ENCODE data around the gene SPECC1.

DNA sequence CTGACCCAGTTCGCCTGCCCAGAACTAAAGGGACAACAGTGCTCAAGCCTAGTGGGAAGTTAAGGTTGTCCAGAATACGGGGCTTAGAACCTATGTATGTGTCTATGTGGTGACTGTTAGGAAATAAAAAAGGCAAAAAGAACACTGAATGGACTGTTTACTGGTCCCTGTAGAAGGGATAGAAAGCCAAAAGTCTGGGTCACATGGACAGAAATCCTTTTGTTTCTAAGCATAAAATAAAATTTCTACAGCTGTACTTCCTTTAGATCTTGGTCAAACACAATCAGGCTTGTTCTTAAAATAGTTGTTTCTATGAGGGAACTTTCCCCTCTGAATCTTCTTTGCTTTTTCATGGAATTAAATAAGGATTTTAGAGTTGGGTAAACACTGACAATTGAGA lies 245.4 kb downstream of the SPECC1 start:
- TF ChIP-seq, protein P1, sequence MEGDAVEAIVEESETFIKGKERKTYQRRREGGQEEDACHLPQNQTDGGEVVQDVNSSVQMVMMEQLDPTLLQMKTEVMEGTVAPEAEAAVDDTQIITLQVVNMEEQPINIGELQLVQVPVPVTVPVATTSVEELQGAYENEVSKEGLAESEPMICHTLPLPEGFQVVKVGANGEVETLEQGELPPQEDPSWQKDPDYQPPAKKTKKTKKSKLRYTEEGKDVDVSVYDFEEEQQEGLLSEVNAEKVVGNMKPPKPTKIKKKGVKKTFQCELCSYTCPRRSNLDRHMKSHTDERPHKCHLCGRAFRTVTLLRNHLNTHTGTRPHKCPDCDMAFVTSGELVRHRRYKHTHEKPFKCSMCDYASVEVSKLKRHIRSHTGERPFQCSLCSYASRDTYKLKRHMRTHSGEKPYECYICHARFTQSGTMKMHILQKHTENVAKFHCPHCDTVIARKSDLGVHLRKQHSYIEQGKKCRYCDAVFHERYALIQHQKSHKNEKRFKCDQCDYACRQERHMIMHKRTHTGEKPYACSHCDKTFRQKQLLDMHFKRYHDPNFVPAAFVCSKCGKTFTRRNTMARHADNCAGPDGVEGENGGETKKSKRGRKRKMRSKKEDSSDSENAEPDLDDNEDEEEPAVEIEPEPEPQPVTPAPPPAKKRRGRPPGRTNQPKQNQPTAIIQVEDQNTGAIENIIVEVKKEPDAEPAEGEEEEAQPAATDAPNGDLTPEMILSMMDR (IDR thresholded peaks at IDR 0.05), result no peak
- TF ChIP-seq POLR2AphosphoS5 (IDR thresholded peaks at IDR 0.05), result no peak
- no peak for TF ChIP-seq POLR2A (IDR thresholded peaks at IDR 0.05)

Measured in breast epithelium (tissue), 3 donors.